Measurements from ENCODE around the gene CLCA4.
"Not testable (repeated sequence)": the region's sequence is repeated elsewhere in the genome, so short reads cannot be mapped to it uniquely, and the experiment has no call there.

The CLCA4 gene

GRCh38 chr1:86546787-86547221, at the start of gene CLCA4:
Gene CLCA4 (plus strand): TSS chr1:86547078. CDS start chr1:86547120, 42 bp downstream.
- peaks cover 6% of the 10 kb centered on the region for H3K4me1 ChIP-seq (ENCODE audit: control insufficient read depth, insufficient read depth, low read length)
- H3K9ac ChIP-seq (ENCODE audit: low read length), result no peak within 1 kb of the TSS
- H3K36me3 ChIP-seq (ENCODE audit: control insufficient read depth, insufficient read depth, low read length), result no peaks in the 10 kb centered on the region
- no peaks in the 10 kb centered on the region for H3K9me3 ChIP-seq (ENCODE audit: control insufficient read depth, insufficient read depth, low read depth, low read length)
- H3K4me3 ChIP-seq (ENCODE audit: low read depth, low read length), result no peak within 1 kb of the TSS
- no peak within 1 kb of the TSS for H3K27ac ChIP-seq (ENCODE audit: low read depth, low read length)
- H3K27me3 ChIP-seq (ENCODE audit: control insufficient read depth, insufficient read depth, low read length), result no peaks in the 10 kb centered on the region

- no peak overlapping the region for H3K9ac ChIP-seq (ENCODE audit: low read length)
- H3K4me3 ChIP-seq (ENCODE audit: low read depth, low read length), result no peak overlapping the region
- no peaks in the 10 kb centered on the region for H3K36me3 ChIP-seq (ENCODE audit: control insufficient read depth, insufficient read depth, low read length)
- H3K9me3 ChIP-seq (ENCODE audit: control insufficient read depth, insufficient read depth, low read depth, low read length), result peaks cover 2% of the 10 kb centered on the region; the same call in 1 of the 2 replicates
- H3K27ac ChIP-seq (ENCODE audit: low read depth, low read length), result no peak overlapping the region
- H3K4me1 ChIP-seq (ENCODE audit: control insufficient read depth, insufficient read depth, low read length), result peaks cover 18% of the 10 kb centered on the region
- H3K27me3 ChIP-seq (ENCODE audit: control insufficient read depth, insufficient read depth, low read length), result no peaks in the 10 kb centered on the region
Measured at GRCh38 chr1:86498281-86498680, 48.6 kb upstream of the CLCA4 start.

GRCh38 chr1:86499987-86500593, 46.8 kb upstream of the CLCA4 start:
- Histone ChIP-seq H3K27me3 (ENCODE audit: control insufficient read depth, insufficient read depth, low read length) (no peaks in the 10 kb centered on the region), H3K9me3 (ENCODE audit: control insufficient read depth, insufficient read depth, low read depth, low read length) (peaks cover 2% of the 10 kb centered on the region; the same call in 1 of the 2 replicates), H3K9ac (ENCODE audit: low read length) (no peak overlapping the region), H3K27ac (ENCODE audit: low read depth, low read length) (no peak overlapping the region), H3K4me3 (ENCODE audit: low read depth, low read length) (no peak overlapping the region), H3K4me1 (ENCODE audit: control insufficient read depth, insufficient read depth, low read length) (peaks cover 32% of the 10 kb centered on the region), H3K36me3 (ENCODE audit: control insufficient read depth, insufficient read depth, low read length) (no peaks in the 10 kb centered on the region)

GRCh38 chr1:86500714-86501113, 46.2 kb upstream of the CLCA4 start:
- peaks cover 34% of the 10 kb centered on the region for H3K4me1 ChIP-seq (ENCODE audit: control insufficient read depth, insufficient read depth, low read length)
- H3K27me3 ChIP-seq (ENCODE audit: control insufficient read depth, insufficient read depth, low read length), result no peaks in the 10 kb centered on the region
- no peak overlapping the region for H3K27ac ChIP-seq (ENCODE audit: low read depth, low read length)
- peaks cover 2% of the 10 kb centered on the region; the same call in 1 of the 2 replicates for H3K9me3 ChIP-seq (ENCODE audit: control insufficient read depth, insufficient read depth, low read depth, low read length)
- no peak overlapping the region for H3K4me3 ChIP-seq (ENCODE audit: low read depth, low read length)
- H3K9ac ChIP-seq (ENCODE audit: low read length), result no peak overlapping the region
- H3K36me3 ChIP-seq (ENCODE audit: control insufficient read depth, insufficient read depth, low read length), result no peaks in the 10 kb centered on the region

- H3K36me3 ChIP-seq (ENCODE audit: control insufficient read depth, insufficient read depth, low read length); H3K9me3 ChIP-seq (ENCODE audit: control insufficient read depth, insufficient read depth, low read depth, low read length); H3K27me3 ChIP-seq (ENCODE audit: control insufficient read depth, insufficient read depth, low read length): not testable (repeated sequence)
- peaks cover 34% of the 10 kb centered on the region for H3K4me1 ChIP-seq (ENCODE audit: control insufficient read depth, insufficient read depth, low read length)
- peak overlapping the region; percentile 66 for H3K9ac ChIP-seq (ENCODE audit: low read length)
- peak overlapping the region; percentile 61 for H3K4me3 ChIP-seq (ENCODE audit: low read depth, low read length)
- H3K27ac ChIP-seq (ENCODE audit: low read depth, low read length), result peak overlapping the region; percentile 97
Measured at GRCh38 chr1:86502125-86502646, 44.7 kb upstream of the CLCA4 start.

- Histone ChIP-seq H3K4me1 (ENCODE audit: control insufficient read depth, insufficient read depth, low read length) (peaks cover 40% of the 10 kb centered on the region), H3K36me3 (ENCODE audit: control insufficient read depth, insufficient read depth, low read length) (no peaks in the 10 kb centered on the region), H3K4me3 (ENCODE audit: low read depth, low read length) (peak overlapping the region; percentile 61), H3K27ac (ENCODE audit: low read depth, low read length) (peak overlapping the region; percentile 97), H3K9ac (ENCODE audit: low read length) (peak overlapping the region; percentile 83), H3K27me3 (ENCODE audit: control insufficient read depth, insufficient read depth, low read length) (no peaks in the 10 kb centered on the region), H3K9me3 (ENCODE audit: control insufficient read depth, insufficient read depth, low read depth, low read length) (peaks cover 2% of the 10 kb centered on the region; the same call in 1 of the 2 replicates)
Measured at GRCh38 chr1:86502721-86503405, 44.0 kb upstream of the CLCA4 start.

- peak overlapping the region; percentile 97 for H3K27ac ChIP-seq (ENCODE audit: low read depth, low read length)
- peaks cover 2% of the 10 kb centered on the region; the same call in 1 of the 2 replicates for H3K9me3 ChIP-seq (ENCODE audit: control insufficient read depth, insufficient read depth, low read depth, low read length)
- no peaks in the 10 kb centered on the region for H3K27me3 ChIP-seq (ENCODE audit: control insufficient read depth, insufficient read depth, low read length)
- peaks cover 41% of the 10 kb centered on the region for H3K4me1 ChIP-seq (ENCODE audit: control insufficient read depth, insufficient read depth, low read length)
- peak overlapping the region; percentile 61 for H3K4me3 ChIP-seq (ENCODE audit: low read depth, low read length)
- H3K36me3 ChIP-seq (ENCODE audit: control insufficient read depth, insufficient read depth, low read length), result no peaks in the 10 kb centered on the region
- peak overlapping the region; percentile 83 for H3K9ac ChIP-seq (ENCODE audit: low read length)
Measured at GRCh38 chr1:86503406-86504136, 43.3 kb upstream of the CLCA4 start.

- peaks cover 2% of the 10 kb centered on the region; the same call in 1 of the 2 replicates for H3K9me3 ChIP-seq (ENCODE audit: control insufficient read depth, insufficient read depth, low read depth, low read length)
- H3K9ac ChIP-seq (ENCODE audit: low read length), result peak overlapping the region; percentile 83
- peak overlapping the region; percentile 61 for H3K4me3 ChIP-seq (ENCODE audit: low read depth, low read length)
- H3K4me1 ChIP-seq (ENCODE audit: control insufficient read depth, insufficient read depth, low read length), result peaks cover 41% of the 10 kb centered on the region
- no peaks in the 10 kb centered on the region for H3K36me3 ChIP-seq (ENCODE audit: control insufficient read depth, insufficient read depth, low read length)
- H3K27ac ChIP-seq (ENCODE audit: low read depth, low read length), result peak overlapping the region; percentile 97; the same call in 1 of the 2 replicates
- H3K27me3 ChIP-seq (ENCODE audit: control insufficient read depth, insufficient read depth, low read length), result no peaks in the 10 kb centered on the region
Measured at GRCh38 chr1:86504137-86504479, 42.8 kb upstream of the CLCA4 start.

- Histone ChIP-seq H3K27me3 (ENCODE audit: control insufficient read depth, insufficient read depth, low read length) (no peaks in the 10 kb centered on the region), H3K4me1 (ENCODE audit: control insufficient read depth, insufficient read depth, low read length) (peaks cover 41% of the 10 kb centered on the region), H3K9me3 (ENCODE audit: control insufficient read depth, insufficient read depth, low read depth, low read length) (no peaks in the 10 kb centered on the region), H3K27ac (ENCODE audit: low read depth, low read length) (no peak overlapping the region), H3K36me3 (ENCODE audit: control insufficient read depth, insufficient read depth, low read length) (no peaks in the 10 kb centered on the region), H3K9ac (ENCODE audit: low read length) (no peak overlapping the region), H3K4me3 (ENCODE audit: low read depth, low read length) (no peak overlapping the region)
Measured at GRCh38 chr1:86504895-86505563, 41.8 kb upstream of the CLCA4 start.

GRCh38 chr1:86505564-86505902, 41.3 kb upstream of the CLCA4 start:
- Histone ChIP-seq H3K9me3 (ENCODE audit: control insufficient read depth, insufficient read depth, low read depth, low read length) (no peaks in the 10 kb centered on the region), H3K9ac (ENCODE audit: low read length) (no peak overlapping the region), H3K27me3 (ENCODE audit: control insufficient read depth, insufficient read depth, low read length) (no peaks in the 10 kb centered on the region), H3K4me3 (ENCODE audit: low read depth, low read length) (no peak overlapping the region), H3K36me3 (ENCODE audit: control insufficient read depth, insufficient read depth, low read length) (no peaks in the 10 kb centered on the region), H3K27ac (ENCODE audit: low read depth, low read length) (no peak overlapping the region), H3K4me1 (ENCODE audit: control insufficient read depth, insufficient read depth, low read length) (peaks cover 41% of the 10 kb centered on the region)

Measured in HUES6 (cell line).